Osteoblast (primary cell): ENCODE measurements around the gene SUDS3. TPM values are rescaled to one million over a fixed set of nuclear protein-coding genes. Genes with fewer than 3 reads are reported as not detected.

ENCODE experiments used
- DNase-seq: peaks from one replicate; pipeline ENCODE4 v3.0.0; 2011; ENCODE audit warnings: low spot score, mixed read lengths; ENCODE audit not compliant: insufficient read length; ENCODE audit errors: missing footprints
- H2AFZ ChIP-seq: 2 replicates; pipeline ENCODE4 v1.6.0; 2011; ENCODE audit warnings: mild to moderate bottlenecking, low read length
- H3K27ac ChIP-seq: 2 replicates; pipeline ENCODE4 v1.5.1; 2011; ENCODE audit warnings: mild to moderate bottlenecking, low read depth, low read length, moderate library complexity
- H3K27me3 ChIP-seq: 2 replicates; pipeline ENCODE4 v1.6.0; 2012; ENCODE audit warnings: mild to moderate bottlenecking, control low read depth, inconsistent platforms, low read length, moderate library complexity; ENCODE audit not compliant: insufficient read depth
- H3K36me3 ChIP-seq: 2 replicates; pipeline ENCODE4 v1.5.1; 2011; ENCODE audit warnings: mild to moderate bottlenecking, low read length, control low read depth, moderate library complexity; ENCODE audit not compliant: insufficient read depth
- H3K4me1 ChIP-seq: 2 replicates; pipeline ENCODE4 v1.5.1; 2011; ENCODE audit warnings: mild to moderate bottlenecking, low read length, control low read depth, moderate library complexity; ENCODE audit not compliant: insufficient read depth
- H3K4me2 ChIP-seq: 2 replicates; pipeline ENCODE4 v1.6.0; 2011; ENCODE audit warnings: mild to moderate bottlenecking, low read length; ENCODE audit not compliant: insufficient read depth
- H3K4me3 ChIP-seq: fragments of 200-600 bp; sonication (generic); 3 replicates; pipeline ENCODE4 v1.5.1; 2012; ENCODE audit warnings: mild to moderate bottlenecking, low read length, inconsistent platforms; ENCODE audit not compliant: insufficient read depth
- H3K79me2 ChIP-seq: 2 replicates; pipeline ENCODE4 v1.6.0; 2012; ENCODE audit warnings: mild to moderate bottlenecking, low read length, control low read depth, inconsistent platforms; ENCODE audit not compliant: insufficient read depth
- H3K9me3 ChIP-seq: 2 replicates; pipeline ENCODE4 v1.5.1; 2011; ENCODE audit warnings: low read depth, low read length, control low read depth
- H4K20me1 ChIP-seq: 2 replicates; pipeline ENCODE4 v1.6.0; 2012; ENCODE audit warnings: mild to moderate bottlenecking, low read length, control low read depth; ENCODE audit not compliant: insufficient read depth
- total RNA-seq: library from RNA; depleted of rRNA; stranded (reverse); fragments of >200 nt; gene quantifications from 2 replicates; pipeline ENCODE4 v1.2.3, GENCODE V29; 2012
- TF ChIP-seq, protein P1 (sequence below): IDR thresholded peaks from 2 replicates; pipeline ENCODE4 v1.5.1; 2011; ENCODE audit warnings: mild to moderate bottlenecking, low read depth, low read length, moderate library complexity; ENCODE audit errors: extremely low read depth

Gene SUDS3
- total RNA-seq, 1 donor: 29.7 TPM

DNA sequence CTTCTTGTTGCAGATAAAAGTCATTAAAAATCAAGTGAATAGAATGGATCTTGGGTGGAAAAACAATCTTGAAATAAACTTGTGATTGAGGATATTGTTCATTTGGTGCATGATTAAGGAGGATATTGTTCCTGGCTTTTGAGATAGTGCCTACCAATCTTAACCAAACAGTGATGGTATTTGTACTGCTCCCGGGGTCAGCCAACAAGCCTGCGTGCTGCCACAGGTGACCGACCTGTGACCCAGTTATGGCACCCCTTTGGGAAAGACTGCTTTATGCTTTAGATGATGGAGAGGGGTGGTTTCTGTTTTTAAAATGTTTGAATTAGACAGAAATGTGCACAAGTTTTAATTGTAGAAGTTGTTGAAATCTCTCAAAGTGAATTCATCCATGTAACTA is 41.6 kb downstream of the SUDS3 start:
- no peak overlapping the region for H3K27ac ChIP-seq
- no peaks in the 10 kb centered on the region for H3K79me2 ChIP-seq
- no peaks in the 10 kb centered on the region for H3K27me3 ChIP-seq
- no peak overlapping the region for H2AFZ ChIP-seq
- no peaks in the 10 kb centered on the region for H3K9me3 ChIP-seq
- no peaks in the 10 kb centered on the region for H4K20me1 ChIP-seq
- no peak overlapping the region for H3K4me2 ChIP-seq
- no peak overlapping the region for H3K4me3 ChIP-seq
- peaks cover 31% of the 10 kb centered on the region for H3K36me3 ChIP-seq
- DNase-seq: no peak
- TF ChIP-seq, protein P1, sequence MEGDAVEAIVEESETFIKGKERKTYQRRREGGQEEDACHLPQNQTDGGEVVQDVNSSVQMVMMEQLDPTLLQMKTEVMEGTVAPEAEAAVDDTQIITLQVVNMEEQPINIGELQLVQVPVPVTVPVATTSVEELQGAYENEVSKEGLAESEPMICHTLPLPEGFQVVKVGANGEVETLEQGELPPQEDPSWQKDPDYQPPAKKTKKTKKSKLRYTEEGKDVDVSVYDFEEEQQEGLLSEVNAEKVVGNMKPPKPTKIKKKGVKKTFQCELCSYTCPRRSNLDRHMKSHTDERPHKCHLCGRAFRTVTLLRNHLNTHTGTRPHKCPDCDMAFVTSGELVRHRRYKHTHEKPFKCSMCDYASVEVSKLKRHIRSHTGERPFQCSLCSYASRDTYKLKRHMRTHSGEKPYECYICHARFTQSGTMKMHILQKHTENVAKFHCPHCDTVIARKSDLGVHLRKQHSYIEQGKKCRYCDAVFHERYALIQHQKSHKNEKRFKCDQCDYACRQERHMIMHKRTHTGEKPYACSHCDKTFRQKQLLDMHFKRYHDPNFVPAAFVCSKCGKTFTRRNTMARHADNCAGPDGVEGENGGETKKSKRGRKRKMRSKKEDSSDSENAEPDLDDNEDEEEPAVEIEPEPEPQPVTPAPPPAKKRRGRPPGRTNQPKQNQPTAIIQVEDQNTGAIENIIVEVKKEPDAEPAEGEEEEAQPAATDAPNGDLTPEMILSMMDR: no peak
- peaks cover 6% of the 10 kb centered on the region for H3K4me1 ChIP-seq

DNA sequence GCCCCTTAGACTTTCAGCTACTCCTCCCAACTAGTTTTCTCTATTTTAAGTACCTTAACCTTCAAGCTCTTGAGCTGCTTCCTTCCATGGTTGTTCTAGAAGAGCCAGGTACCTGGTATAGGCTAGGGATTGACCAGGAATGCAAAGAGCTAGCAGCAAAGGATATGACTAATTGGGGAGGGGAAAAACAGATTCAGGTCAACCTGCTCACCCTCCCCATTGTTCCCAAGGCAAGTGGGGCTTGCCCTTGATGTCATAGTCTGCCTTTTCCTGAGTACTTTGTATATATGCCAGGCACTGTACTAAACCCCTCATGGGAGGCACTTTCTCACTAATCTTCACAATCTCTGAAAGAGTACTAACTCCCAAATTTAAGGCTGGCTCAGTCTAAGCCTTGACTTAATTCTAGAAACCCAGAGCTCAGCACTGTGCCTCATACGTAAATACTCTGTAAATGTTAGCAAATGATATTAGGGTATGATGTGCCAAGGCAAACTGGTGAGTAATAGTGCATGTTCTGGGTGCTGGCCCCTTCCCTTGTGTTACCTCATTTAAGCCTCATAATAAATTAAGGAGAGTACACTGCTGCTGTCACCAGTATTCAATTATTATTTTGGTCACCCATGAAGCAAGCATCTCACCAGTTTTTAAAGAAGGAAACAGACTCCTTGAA is 42.2 kb downstream of the SUDS3 start:
- TF ChIP-seq, protein P1: no peak
- H3K27ac ChIP-seq: no peak overlapping the region
- DNase-seq: no peak
- H3K27me3 ChIP-seq: no peaks in the 10 kb centered on the region
- no peak overlapping the region for H3K4me3 ChIP-seq
- H3K36me3 ChIP-seq: peaks cover 28% of the 10 kb centered on the region
- H3K4me1 ChIP-seq: peaks cover 6% of the 10 kb centered on the region
- no peak overlapping the region for H2AFZ ChIP-seq
- H3K9me3 ChIP-seq: no peaks in the 10 kb centered on the region
- no peak overlapping the region for H3K4me2 ChIP-seq
- H3K79me2 ChIP-seq: no peaks in the 10 kb centered on the region
- H4K20me1 ChIP-seq: no peaks in the 10 kb centered on the region

DNA sequence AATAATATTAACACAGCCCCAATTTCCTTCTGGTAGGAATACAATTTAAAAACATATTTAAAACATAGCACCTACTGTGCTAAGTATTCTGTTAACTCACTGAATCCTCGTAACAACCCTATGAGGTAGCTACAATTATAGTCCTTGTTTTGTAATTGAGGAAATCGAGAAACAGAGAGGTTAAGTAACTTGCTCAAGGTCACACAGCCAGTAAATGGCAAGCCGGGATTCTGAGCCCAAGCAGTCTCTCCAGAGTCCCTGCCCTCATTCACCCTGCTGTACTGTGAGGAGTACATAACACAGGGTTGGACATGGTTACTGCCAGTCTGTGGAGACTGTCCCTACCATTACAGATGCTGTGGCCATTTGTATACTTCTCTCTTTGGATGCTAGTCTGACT is 44.3 kb downstream of the SUDS3 start:
- Histone ChIP-seq H3K36me3 (peaks cover 7% of the 10 kb centered on the region), H2AFZ (no peak overlapping the region), H3K27ac (no peak overlapping the region), H4K20me1 (no peaks in the 10 kb centered on the region), H3K27me3 (no peaks in the 10 kb centered on the region), H3K9me3 (no peaks in the 10 kb centered on the region), H3K4me1 (peaks cover 6% of the 10 kb centered on the region), H3K4me2 (no peak overlapping the region), H3K79me2 (no peaks in the 10 kb centered on the region), H3K4me3 (no peak overlapping the region)
- TF ChIP-seq, protein P1: no peak
- peak; percentile 34 for DNase-seq

DNA sequence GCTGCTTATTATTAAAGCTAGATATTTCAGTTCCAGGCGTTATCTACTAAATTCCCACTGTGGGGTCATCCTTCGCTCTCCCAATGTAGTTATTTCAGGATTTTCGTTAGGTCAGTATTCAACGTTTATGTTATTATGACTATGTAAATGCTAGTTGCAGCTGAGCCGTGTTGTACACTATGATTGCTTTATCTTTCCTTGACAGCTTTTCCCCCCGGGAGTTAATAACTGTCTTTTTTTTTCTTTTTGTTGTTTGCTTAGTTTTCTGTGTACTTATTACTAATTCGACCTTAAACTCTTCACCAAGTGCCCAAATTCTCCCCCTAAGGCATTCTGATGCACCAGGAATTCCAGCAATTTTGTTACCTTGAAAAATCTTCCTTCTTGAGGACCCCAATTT is 48.5 kb downstream of the SUDS3 start:
- Histone ChIP-seq H3K9me3 (no peaks in the 10 kb centered on the region), H3K4me2 (no peak overlapping the region), H3K4me1 (no peaks in the 10 kb centered on the region), H3K27me3 (no peaks in the 10 kb centered on the region), H3K4me3 (no peak overlapping the region), H4K20me1 (no peaks in the 10 kb centered on the region), H2AFZ (no peak overlapping the region), H3K36me3 (no peaks in the 10 kb centered on the region), H3K27ac (no peak overlapping the region), H3K79me2 (no peaks in the 10 kb centered on the region)
- no peak for DNase-seq
- TF ChIP-seq, protein P1: no peak
